ENCODE measurements around the gene CC2D2A.

DNA sequence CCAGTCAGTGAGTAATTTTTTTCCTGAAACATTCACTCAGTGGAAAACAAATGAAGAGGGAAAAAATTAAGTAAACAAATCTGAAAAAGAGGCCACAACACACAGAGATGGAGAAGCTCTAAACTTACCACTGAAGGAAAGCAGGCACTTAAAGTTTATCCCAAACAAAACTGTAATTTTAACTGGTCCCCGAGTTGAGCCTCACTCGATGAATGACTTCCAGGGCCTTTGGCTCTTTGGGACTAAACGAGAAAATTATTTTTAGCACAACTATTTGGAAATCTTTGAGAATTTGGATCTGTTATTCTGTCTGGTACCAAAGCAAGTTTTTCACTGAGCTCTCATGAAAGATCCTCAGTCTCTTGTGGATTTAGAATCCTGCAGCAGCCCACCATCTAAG is 42.0 kb upstream of the CC2D2A start, which contains the start of gene C1QTNF7:
- TF ChIP-seq POLR2A (IDR thresholded peaks at IDR 0.05; ENCODE audit: low read length) (no peak), GATA1 (IDR thresholded peaks at IDR 0.05; ENCODE audit: low read depth, low read length) (no peak)
